Raji (cell line): ENCODE measurements around the gene RNF175.

Experiments
- POLR2A ChIP-seq: IDR thresholded peaks from 2 replicates; pipeline ENCODE4 v1.6.1; 2011; ENCODE audit warnings: low read depth, low read length, control low read depth; ENCODE audit not compliant: insufficient read depth

RNF175 gene

GRCh38 chr4:153684182-153684970 is 75.4 kb downstream of the RNF175 start, which contains the start of gene TLR2:
TLR2 (plus strand) TSS chr4:153684280; CDS start chr4:153702908, 18,628 bp downstream.
- no peak for TF ChIP-seq POLR2A

- TF ChIP-seq POLR2A, result no peak
These were observed 76.1 kb downstream of the RNF175 start for GRCh38 chr4:153683763-153684181.

GRCh38 chr4:153679486-153679885 is 80.3 kb downstream of the RNF175 start:
- TF ChIP-seq POLR2A, result no peak

GRCh38 chr4:153676984-153677383 is 82.8 kb downstream of the RNF175 start:
- TF ChIP-seq POLR2A, result no peak

GRCh38 chr4:153676486-153676885 is 83.3 kb downstream of the RNF175 start:
- no peak for TF ChIP-seq POLR2A

- TF ChIP-seq POLR2A, result no peak
These were observed 90.0 kb downstream of the RNF175 start for GRCh38 chr4:153669838-153670237.

GRCh38 chr4:153668647-153669046 is 91.2 kb downstream of the RNF175 start:
- TF ChIP-seq POLR2A, result no peak

GRCh38 chr4:153663667-153664066 is 96.2 kb downstream of the RNF175 start:
- no peak for TF ChIP-seq POLR2A

- no peak for TF ChIP-seq POLR2A
These were observed 97.9 kb downstream of the RNF175 start for GRCh38 chr4:153661908-153662307.

- TF ChIP-seq POLR2A, result no peak
These were observed 98.5 kb downstream of the RNF175 start for GRCh38 chr4:153661215-153661822.
